Colonic mucosa (tissue), 4 donors: ENCODE results near the gene ZNF331. TPM values are rescaled to one million over a fixed set of nuclear protein-coding genes. Genes with fewer than 3 reads are reported as not detected.

Experiments
- DNase-seq: peaks from one replicate; pipeline ENCODE4 v3.0.0-alpha.2; 2020
- H3K27ac ChIP-seq: fragments of 200-600 bp; one replicate; pipeline ENCODE4 v1.8.0; 2021
- H3K27me3 ChIP-seq: fragments of 200-600 bp; one replicate; pipeline ENCODE4 v1.8.0; 2021
- H3K36me3 ChIP-seq: fragments of 200-600 bp; one replicate; pipeline ENCODE4 v1.8.0; 2021
- H3K4me1 ChIP-seq: fragments of 200-600 bp; one replicate; pipeline ENCODE4 v1.8.0; 2021; ENCODE audit warnings: mild to moderate bottlenecking
- H3K4me3 ChIP-seq: fragments of 200-600 bp; one replicate; pipeline ENCODE4 v1.8.0; 2021
- H3K9ac ChIP-seq, 2 donors: one replicate each; pipeline ENCODE4 v1.7.0; 2013; ENCODE audit warnings: control low read depth in 2 of 2, low read depth in 2 of 2, low read length in 2 of 2
- H3K9me3 ChIP-seq: fragments of 200-600 bp; one replicate; pipeline ENCODE4 v1.8.0; 2021
- CTCF ChIP-seq: fragments of 200-600 bp; IDR thresholded peaks from one replicate; pipeline ENCODE4 v1.8.0; 2022; ENCODE audit warnings: antibody characterized with exemption, mild to moderate bottlenecking
- intact Hi-C: fragments of 100-400 bp; cut with DNase I; formaldehyde crosslinking; loops from one replicate; pipeline ENCODE4 v1.14.1; 2022
- total RNA-seq, 2 donors: library from RNA; stranded (reverse); fragmentation: NEBNext Ultra II Directional in 1 of 2; extraction: Animal tissue kit (Norgen Biotek cat#: 25700) in 1 of 2; gene quantifications; one replicate each; pipeline ENCODE4 v1.2.1, GENCODE V29; 2021
- donor health status: healthy.
- donor health status: DM: no; HTN: no; CAD: no.
- donor health status: DM: no; HTN: no; CAD: no.

ZNF331 gene
- total RNA-seq, 2 donors from 2014 or later: 4.3 to 7.8 TPM

- H3K9me3 ChIP-seq: no peaks in the 10 kb centered on the region
- no peak for TF ChIP-seq CTCF
- intact Hi-C loops: no loop called here
Measured at GRCh38 chr19:53595510-53595867, 57.5 kb downstream of the ZNF331 start.

GRCh38 chr19:53596056-53596455 is 58.1 kb downstream of the ZNF331 start:
- Histone ChIP-seq H3K4me1 (no peaks in the 10 kb centered on the region), H3K27ac (no peak overlapping the region), H3K9ac (no peak overlapping the region), H3K36me3 (no peaks in the 10 kb centered on the region), H3K4me3 (no peak overlapping the region), H3K9me3 (no peaks in the 10 kb centered on the region), H3K27me3 (no peaks in the 10 kb centered on the region)
- TF ChIP-seq CTCF: no peak
- no peak for DNase-seq
- intact Hi-C loops: no loop called here

More at GRCh38 chr19:53595510-53595867, 57.5 kb downstream of the ZNF331 start:
- H3K9ac ChIP-seq: no peak overlapping the region
- no peaks in the 10 kb centered on the region for H3K4me1 ChIP-seq
- H3K4me3 ChIP-seq: no peak overlapping the region
- no peaks in the 10 kb centered on the region for H3K36me3 ChIP-seq
- H3K27me3 ChIP-seq: no peaks in the 10 kb centered on the region
- no peak overlapping the region for H3K27ac ChIP-seq
- DNase-seq: no peak

GRCh38 chr19:53597023-53597422 is 59.1 kb downstream of the ZNF331 start:
- no peak overlapping the region for H3K4me3 ChIP-seq
- H3K36me3 ChIP-seq: no peaks in the 10 kb centered on the region
- intact Hi-C loops: no loop called here

GRCh38 chr19:53598361-53598760 is 60.4 kb downstream of the ZNF331 start:
- Histone ChIP-seq H3K27ac (no peak overlapping the region), H3K4me1 (no peaks in the 10 kb centered on the region), H3K9ac (no peak overlapping the region), H3K36me3 (no peaks in the 10 kb centered on the region), H3K27me3 (no peaks in the 10 kb centered on the region), H3K9me3 (no peaks in the 10 kb centered on the region), H3K4me3 (no peak overlapping the region)
- intact Hi-C loops: no loop called here
- no peak for TF ChIP-seq CTCF
- no peak for DNase-seq

More at GRCh38 chr19:53597023-53597422, 59.1 kb downstream of the ZNF331 start:
- no peak for TF ChIP-seq CTCF
- no peak overlapping the region for H3K9ac ChIP-seq
- no peaks in the 10 kb centered on the region for H3K27me3 ChIP-seq
- no peak overlapping the region for H3K27ac ChIP-seq
- no peaks in the 10 kb centered on the region for H3K9me3 ChIP-seq
- no peaks in the 10 kb centered on the region for H3K4me1 ChIP-seq
- DNase-seq: no peak

GRCh38 chr19:53600217-53600616 is 62.3 kb downstream of the ZNF331 start:
- Histone ChIP-seq H3K4me1 (no peaks in the 10 kb centered on the region), H3K27ac (no peak overlapping the region), H3K4me3 (no peak overlapping the region), H3K9ac (no peak overlapping the region), H3K9me3 (no peaks in the 10 kb centered on the region), H3K36me3 (no peaks in the 10 kb centered on the region), H3K27me3 (no peaks in the 10 kb centered on the region)
- no peak for DNase-seq
- intact Hi-C loops: no loop called here
- no peak for TF ChIP-seq CTCF

GRCh38 chr19:53606031-53606430 is 68.1 kb downstream of the ZNF331 start:
- H3K4me3 ChIP-seq: no peak overlapping the region
- no peaks in the 10 kb centered on the region for H3K4me1 ChIP-seq
- no peaks in the 10 kb centered on the region for H3K36me3 ChIP-seq
- no peaks in the 10 kb centered on the region for H3K9me3 ChIP-seq
- TF ChIP-seq CTCF: no peak
- no peak overlapping the region for H3K27ac ChIP-seq
- no peaks in the 10 kb centered on the region for H3K27me3 ChIP-seq
- DNase-seq: no peak
- intact Hi-C loops: no loop called here
- H3K9ac ChIP-seq: no peak overlapping the region
